Osteocyte (in vitro differentiated cells): ENCODE results near the gene SART1. TPM values are rescaled to one million over a fixed set of nuclear protein-coding genes. Genes with fewer than 3 reads are reported as not detected.
A peak's percentile ranks its signal among the peaks of the same experiment; 100 is the strongest.
"Not testable (repeated sequence)": the region's sequence is repeated elsewhere in the genome, so short reads cannot be mapped to it uniquely, and the experiment has no call there.

Source experiments
- DNase-seq: peaks from one replicate; pipeline ENCODE4 v3.0.0; 2021; ENCODE audit warnings: mixed read lengths; ENCODE audit not compliant: unreplicated experiment; ENCODE audit errors: extremely low spot score
- H3K27ac Mint-ChIP-seq: one replicate; pipeline ENCODE4 v1.8.0; 2021; ENCODE audit warnings: mild to moderate bottlenecking, mixed read lengths; ENCODE audit not compliant: unreplicated experiment
- H3K27me3 Mint-ChIP-seq: one replicate; pipeline ENCODE4 v1.8.0; 2021; ENCODE audit warnings: mixed read lengths; ENCODE audit not compliant: unreplicated experiment
- H3K36me3 Mint-ChIP-seq: one replicate; pipeline ENCODE4 v1.8.0; 2021; ENCODE audit warnings: mixed read lengths; ENCODE audit not compliant: unreplicated experiment
- H3K4me1 Mint-ChIP-seq: one replicate; pipeline ENCODE4 v1.8.0; 2021; ENCODE audit warnings: mixed read lengths; ENCODE audit not compliant: unreplicated experiment
- H3K4me3 Mint-ChIP-seq: one replicate; pipeline ENCODE4 v1.8.0; 2021; ENCODE audit warnings: mild to moderate bottlenecking, moderate library complexity, mixed read lengths; ENCODE audit not compliant: unreplicated experiment
- H3K9me3 Mint-ChIP-seq: one replicate; pipeline ENCODE4 v1.8.0; 2021; ENCODE audit warnings: mixed read lengths; ENCODE audit not compliant: unreplicated experiment
- total RNA-seq: library from RNA; stranded (reverse); gene quantifications from 2 replicates; pipeline ENCODE4 v1.2.1, GENCODE V29; 2021
- TF ChIP-seq, protein P1 (sequence below): fragments of 200-600 bp; sonication (generic); IDR thresholded peaks from 2 replicates; pipeline ENCODE4 v1.5.0; 2021; ENCODE audit warnings: antibody characterized with exemption, mild to moderate bottlenecking, moderate library complexity

Gene SART1
- total RNA-seq, 1 donor from 2014 or later: 55.9 TPM

DNA sequence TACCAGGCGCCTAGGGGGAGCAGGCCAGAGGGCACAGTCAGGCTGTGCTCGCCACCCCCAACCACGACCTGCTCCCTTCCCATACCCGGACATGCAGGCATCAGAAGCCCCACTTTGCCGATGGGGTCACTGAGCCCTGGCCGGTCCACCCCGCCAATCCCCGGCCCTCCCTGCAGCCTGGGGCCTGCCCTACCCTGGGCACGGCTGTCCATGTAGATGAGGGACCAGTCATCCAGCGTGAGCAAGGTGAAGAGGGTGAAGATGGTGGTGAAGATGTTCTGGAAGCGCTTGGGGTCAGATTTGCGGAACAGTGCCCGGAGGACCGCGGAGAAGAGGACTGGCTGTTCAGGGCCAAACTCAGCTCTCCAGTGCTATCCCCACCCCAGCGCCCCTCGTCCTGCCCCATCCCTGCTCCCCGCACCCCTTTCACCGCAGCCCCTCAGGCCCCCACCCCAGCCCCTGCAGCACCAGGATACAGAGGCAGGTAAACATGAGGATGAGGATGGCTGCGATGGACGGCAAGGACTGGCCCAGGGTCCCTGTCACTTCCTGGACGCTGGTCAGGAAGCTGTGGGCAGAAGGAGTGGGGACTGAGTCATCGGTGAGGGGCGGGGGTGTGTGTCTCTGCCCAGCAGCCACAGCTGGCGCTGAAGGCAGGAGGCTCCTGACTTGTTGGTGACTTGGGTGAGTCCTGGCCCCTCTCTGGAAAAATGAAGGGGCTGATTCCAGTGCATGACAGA lies 59.3 kb downstream of the SART1 start:
- H3K4me1 Mint-ChIP-seq: peaks cover 41% of the 10 kb centered on the region
- H3K36me3 Mint-ChIP-seq: no peaks in the 10 kb centered on the region
- peak overlapping the region; percentile 10 for H3K4me3 Mint-ChIP-seq
- peak overlapping the region; percentile 47 for H3K27ac Mint-ChIP-seq
- H3K27me3 Mint-ChIP-seq: no peaks in the 10 kb centered on the region
- H3K9me3 Mint-ChIP-seq: no peaks in the 10 kb centered on the region
- DNase-seq: no peak
- TF ChIP-seq, protein P1, sequence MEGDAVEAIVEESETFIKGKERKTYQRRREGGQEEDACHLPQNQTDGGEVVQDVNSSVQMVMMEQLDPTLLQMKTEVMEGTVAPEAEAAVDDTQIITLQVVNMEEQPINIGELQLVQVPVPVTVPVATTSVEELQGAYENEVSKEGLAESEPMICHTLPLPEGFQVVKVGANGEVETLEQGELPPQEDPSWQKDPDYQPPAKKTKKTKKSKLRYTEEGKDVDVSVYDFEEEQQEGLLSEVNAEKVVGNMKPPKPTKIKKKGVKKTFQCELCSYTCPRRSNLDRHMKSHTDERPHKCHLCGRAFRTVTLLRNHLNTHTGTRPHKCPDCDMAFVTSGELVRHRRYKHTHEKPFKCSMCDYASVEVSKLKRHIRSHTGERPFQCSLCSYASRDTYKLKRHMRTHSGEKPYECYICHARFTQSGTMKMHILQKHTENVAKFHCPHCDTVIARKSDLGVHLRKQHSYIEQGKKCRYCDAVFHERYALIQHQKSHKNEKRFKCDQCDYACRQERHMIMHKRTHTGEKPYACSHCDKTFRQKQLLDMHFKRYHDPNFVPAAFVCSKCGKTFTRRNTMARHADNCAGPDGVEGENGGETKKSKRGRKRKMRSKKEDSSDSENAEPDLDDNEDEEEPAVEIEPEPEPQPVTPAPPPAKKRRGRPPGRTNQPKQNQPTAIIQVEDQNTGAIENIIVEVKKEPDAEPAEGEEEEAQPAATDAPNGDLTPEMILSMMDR: no peak

DNA sequence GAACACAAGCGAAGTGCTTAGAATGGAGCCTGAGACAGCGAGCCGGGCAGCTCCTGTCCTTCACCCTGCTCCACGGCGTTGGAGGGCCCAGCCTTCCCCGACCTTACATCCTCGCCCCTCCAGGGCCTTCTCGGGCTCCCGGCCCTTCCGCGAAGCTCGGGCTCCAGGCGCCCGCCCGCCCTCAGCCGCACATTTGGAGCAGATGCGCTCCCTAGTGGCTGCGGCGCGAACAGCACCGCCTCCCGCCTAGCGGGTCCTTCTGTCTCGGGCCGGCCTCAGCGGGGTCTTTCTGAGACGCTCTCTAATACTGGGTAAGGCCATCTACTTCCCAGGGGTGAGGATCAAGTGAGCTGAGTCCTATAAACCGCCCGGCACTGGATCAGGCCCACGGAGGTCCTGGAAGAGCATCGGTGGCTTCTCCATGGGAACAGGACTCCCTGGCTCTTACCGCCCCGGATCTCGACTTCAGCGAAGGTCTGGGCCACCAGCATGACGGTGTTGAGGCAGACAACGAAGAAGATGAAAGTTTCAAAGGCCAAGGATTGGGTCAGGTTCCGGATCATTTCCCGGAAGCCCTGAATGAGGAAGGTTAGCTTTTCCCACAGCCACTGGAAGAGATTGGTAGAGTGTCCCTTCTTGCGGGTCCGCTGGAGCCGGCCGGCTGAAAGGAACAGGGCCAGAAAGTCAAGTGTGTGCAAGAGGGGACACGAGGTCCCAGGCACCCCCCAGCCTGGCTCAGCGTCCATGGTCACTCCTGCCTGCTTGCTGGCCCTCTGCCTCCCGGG lies 61.1 kb downstream of the SART1 start:
- peak; percentile 93 for DNase-seq
- Mint-ChIP-seq H3K36me3 (no peaks in the 10 kb centered on the region), H3K27ac (no peak overlapping the region), H3K4me1 (peaks cover 27% of the 10 kb centered on the region), H3K27me3 (no peaks in the 10 kb centered on the region), H3K9me3 (no peaks in the 10 kb centered on the region), H3K4me3 (peak overlapping the region; percentile 33)
- TF ChIP-seq, protein P1: peak; percentile 94

DNA sequence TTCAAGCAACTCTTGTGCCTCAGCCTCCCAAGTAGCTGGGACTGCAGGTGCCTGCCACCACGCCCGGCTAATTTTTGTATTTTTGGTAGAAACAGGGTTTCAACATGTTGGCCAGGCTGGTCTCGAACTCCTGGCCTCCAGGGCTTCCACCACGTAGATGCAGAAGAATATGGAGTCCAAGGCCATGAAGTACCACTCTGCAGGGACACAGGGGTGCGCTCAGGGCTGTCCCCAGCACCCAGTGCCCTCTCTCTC lies 61.6 kb downstream of the SART1 start:
- H3K9me3 Mint-ChIP-seq, H3K27ac Mint-ChIP-seq, H3K4me3 Mint-ChIP-seq, H3K36me3 Mint-ChIP-seq, DNase-seq, H3K27me3 Mint-ChIP-seq: not testable (repeated sequence)
- peaks cover 27% of the 10 kb centered on the region for H3K4me1 Mint-ChIP-seq

DNA sequence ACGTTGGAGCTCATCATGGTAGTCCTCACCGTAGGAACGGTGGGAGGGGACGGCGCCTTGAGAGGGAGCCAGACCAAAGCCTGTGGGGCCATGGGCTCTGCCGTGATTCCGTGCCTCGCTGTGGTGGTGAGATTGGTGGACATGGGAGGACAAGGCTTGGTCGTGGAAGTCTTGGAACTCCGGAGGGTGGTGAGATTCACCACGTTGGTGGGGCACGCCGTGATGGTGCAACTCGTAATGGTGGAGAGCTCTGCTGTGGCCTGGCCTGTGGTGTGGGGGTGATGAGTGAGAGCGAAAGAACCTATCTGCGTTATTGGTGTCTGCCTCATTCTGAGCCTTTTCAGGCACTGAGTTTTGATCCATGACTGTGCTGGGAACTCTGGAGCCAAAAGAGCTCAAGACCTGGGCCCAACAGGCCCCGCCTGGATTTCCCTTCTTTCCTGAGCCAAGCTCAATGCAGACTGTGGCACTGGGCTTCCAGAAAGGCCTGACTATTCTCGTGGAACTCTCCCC lies 64.5 kb downstream of the SART1 start, which contains the start of gene CATSPER1:
TSS of gene CATSPER1 (minus strand) at position 463 of the 513 bp plus-strand sequence. CDS start at position 363, 100 bp downstream.
- Mint-ChIP-seq H3K9me3 (no peaks in the 10 kb centered on the region), H3K36me3 (no peaks in the 10 kb centered on the region), H3K27me3 (no peaks in the 10 kb centered on the region), H3K27ac (no peak within 1 kb of the TSS), H3K4me3 (no peak within 1 kb of the TSS), H3K4me1 (peaks cover 17% of the 10 kb centered on the region)
- TF ChIP-seq, protein P1: no peak
- no peak for DNase-seq

Other genes with a start within 250 kb of the SART1 start
- 60.4 and 66.5 TPM in 2 replicates for gene KAT5, start 249.5 kb upstream of the SART1 start, total RNA-seq
- gene RNASEH2C, start 240.9 kb upstream of the SART1 start, total RNA-seq: 54.2 and 55.6 TPM in 2 replicates
- gene AP5B1, start 180.8 kb upstream of the SART1 start, total RNA-seq: 19.0 and 21.0 TPM in 2 replicates
- gene OVOL1, start 174.7 kb upstream of the SART1 start, total RNA-seq: not detected in 2 replicates
- gene SNX32, start 127.8 kb upstream of the SART1 start, total RNA-seq: 4.0 and 4.1 TPM in 2 replicates
- 939 and 946 TPM in 2 replicates for gene CFL1, start 103.6 kb upstream of the SART1 start, total RNA-seq
- 63.7 and 68.5 TPM in 2 replicates for gene MUS81, start 101.3 kb upstream of the SART1 start, total RNA-seq
- gene EFEMP2, start 88.9 kb upstream of the SART1 start, total RNA-seq: 130 and 131 TPM in 2 replicates
- not detected in 2 replicates for gene CTSW, start 81.9 kb upstream of the SART1 start, total RNA-seq
- gene FIBP, start 73.3 kb upstream of the SART1 start, total RNA-seq: 92.4 and 92.8 TPM in 2 replicates
- gene CCDC85B, start 71.1 kb upstream of the SART1 start, total RNA-seq: 35.2 and 39.0 TPM in 2 replicates
- 37.2 and 38.0 TPM in 2 replicates for gene FOSL1, start 61.3 kb upstream of the SART1 start, total RNA-seq
- 81.2 and 83.5 TPM in 2 replicates for gene C11orf68, start 42.7 kb upstream of the SART1 start, total RNA-seq
- 106 and 107 TPM in 2 replicates for gene DRAP1, start 42.3 kb upstream of the SART1 start, total RNA-seq
- gene TSGA10IP, start 16.3 kb upstream of the SART1 start, total RNA-seq: not detected in 2 replicates
- gene EIF1AD, start 40.4 kb downstream of the SART1 start, total RNA-seq: 34.6 and 38.1 TPM in 2 replicates
- 207 and 216 TPM in 2 replicates for gene BANF1, start 40.8 kb downstream of the SART1 start, total RNA-seq
- not detected in 2 replicates for gene CST6, start 50.3 kb downstream of the SART1 start, total RNA-seq
- 0.54 and 1.1 TPM in 2 replicates for gene CATSPER1, start 64.7 kb downstream of the SART1 start, total RNA-seq
- gene GAL3ST3, start 87.4 kb downstream of the SART1 start, total RNA-seq: 0.71 and 0.94 TPM in 2 replicates
- 193 and 198 TPM in 2 replicates for gene SF3B2, start 90.6 kb downstream of the SART1 start, total RNA-seq
- 83.8 and 84.9 TPM in 2 replicates for gene PACS1, start 108.5 kb downstream of the SART1 start, total RNA-seq